Heart right ventricle (tissue), 16 donors: ENCODE results near the gene TSBP1. TPM values are rescaled to one million over a fixed set of nuclear protein-coding genes. Genes with fewer than 3 reads are reported as not detected.

Experiments
- ATAC-seq, 8 donors: fragments of 200-7000 bp; cut with Tn5 transposase; one replicate each; pipeline ENCODE4 v1.9.1; 2020; ENCODE audit warnings: mild to moderate bottlenecking in 8 of 8, moderate library complexity in 8 of 8, moderate number of reproducible peaks in 1 of 8
- DNase-seq, 2 donors: peaks; one replicate each; pipeline ENCODE4 v3.0.0-alpha.2; 2020
- H3K27ac ChIP-seq, 10 donors: fragments of 200-600 bp; sonication (generic) in 2 of 10; one replicate each; pipeline versions ENCODE4 v1.5.0 to v1.8.0; 2020 to 2022; ENCODE audit warnings: mild to moderate bottlenecking in 3 of 10
- H3K27me3 ChIP-seq, 7 donors: fragments of 200-600 bp; one replicate each; pipeline ENCODE4 v1.8.0; 2021 to 2022; ENCODE audit warnings: mild to moderate bottlenecking in 2 of 7
- H3K36me3 ChIP-seq, 9 donors: fragments of 200-600 bp; sonication (generic) in 1 of 9; one replicate each; pipeline versions ENCODE4 v1.5.0 to v1.8.0; 2020 to 2022; ENCODE audit warnings: mild to moderate bottlenecking in 2 of 9
- H3K4me1 ChIP-seq, 9 donors: fragments of 200-600 bp; sonication (generic) in 1 of 9; one replicate each; pipeline versions ENCODE4 v1.5.0 to v1.8.0; 2020 to 2022; ENCODE audit warnings: mild to moderate bottlenecking in 4 of 9
- H3K4me3 ChIP-seq, 10 donors: fragments of 200-600 bp; sonication (generic) in 2 of 10; one replicate each; pipeline versions ENCODE4 v1.5.0 to v1.8.0; 2020 to 2022; ENCODE audit warnings: mild to moderate bottlenecking in 7 of 10, moderate library complexity in 2 of 10
- H3K9me3 ChIP-seq, 11 donors: fragments of 200-600 bp in 10 of 11; sonication (generic) in 2 of 11; one replicate each; pipeline versions ENCODE4 v1.5.0 to v1.8.0; 2013 to 2022; ENCODE audit warnings: mild to moderate bottlenecking in 2 of 11, control low read depth in 1 of 11, moderate library complexity in 1 of 11
- WGBS, 2 donors: extraction: QIAGEN DNeasy Blood & Tissue Kit; methylation state at CpG; one replicate each; pipeline ENCODE4 v1.1.7; 2013; ENCODE audit warnings: inconsistent platforms in 1 of 2; 5-methylcytosine and 5-hydroxymethylcytosine counted together
- intact Hi-C, 10 donors: fragments of 100-400 bp; cut with DNase I; formaldehyde crosslinking; loops; one replicate each; pipeline versions ENCODE4 v1.11.1 to v1.14.2; 2022
- polyA plus RNA-seq, 2 donors: library from polyadenylated mRNA; stranded (reverse); fragments of 200-250 nt; gene quantifications; one replicate each; pipeline ENCODE4 v1.2.3, GENCODE V29; 2013
- total RNA-seq, 10 donors: library from RNA; stranded (reverse); fragmentation: NEBNext Ultra II Directional in 3 of 10; extraction: Animal tissue kit (Norgen Biotek cat#: 25700) in 3 of 10; gene quantifications; one replicate each; pipeline versions ENCODE4 v1.2.1 to v1.2.4, GENCODE V29; 2021 to 2023
- TF ChIP-seq, protein P1 (sequence below), 9 donors: fragments of 200-600 bp; sonication (generic) in 2 of 9; IDR thresholded peaks; one replicate each; pipeline versions ENCODE4 v1.5.0 to v1.8.0; 2021 to 2022; ENCODE audit warnings: antibody characterized with exemption in 9 of 9, mild to moderate bottlenecking in 5 of 9, moderate library complexity in 1 of 9
- donor health status: Arrhythmogenic right ventricular cardiomyopathy.
- donor health status: ischemic (EF 13 %, LVEDD 7.1; RV severe dilation, severe dysfunction).
- donor health status: healthy with polysubstance abuse.
- donor health status: DM: no; HTN: yes; CAD: no.
- donor health status: DM: no; HTN: no; CAD: no.
- donor health status: ischemic (EF 25% LVEDD 6.9; RV normal size, moderate dysfunction).
- donor health status: ischemic (EF 25% LVEDD 5.7; RV mildly dilated, moderate dysfunction).
- donor health status: healthy.
- donor health status: DM: yes; HTN: yes; CAD: no.
- donor health status: Ischemic cardiomyopathy.
- donor health status: ischemic (EF 35%, LVEDD 5.7; RV mildly dilated, moderate dysfunction).
- donor health status: nonischemic (EF 11% LVEDD 7.7; RV severe dilation, severe dysfunction).
- donor health status: DM: yes; HTN: yes; CAD: no.
- donor health status: PGD.
- donor health status: ischemic (EF 29% LVEDD 5.4; RV normal size, mild dysfunction).
- donor health status: nonischemic (EF 23%, LVEDD 6.1; RV moderate dilation, normal function).

TSBP1 gene
- total and polyA plus RNA-seq, 12 donors: not detected

- peaks cover 0 to 32% (median 10%) of the 10 kb centered on the region in 9 donors for H3K4me1 ChIP-seq
- ATAC-seq (no peak), DNase-seq (no peak)
- no peak overlapping the region for H3K4me3 ChIP-seq
- H3K9me3 ChIP-seq: peaks cover 0 to 9% (median 0%) of the 10 kb centered on the region in 11 donors
- peak overlapping the region in 6 of 10 donors; percentile 5 to 94 (median 22) for H3K27ac ChIP-seq
- peaks cover 0 to 10% (median 0%) of the 10 kb centered on the region in 7 donors for H3K27me3 ChIP-seq
- TF ChIP-seq, protein P1, sequence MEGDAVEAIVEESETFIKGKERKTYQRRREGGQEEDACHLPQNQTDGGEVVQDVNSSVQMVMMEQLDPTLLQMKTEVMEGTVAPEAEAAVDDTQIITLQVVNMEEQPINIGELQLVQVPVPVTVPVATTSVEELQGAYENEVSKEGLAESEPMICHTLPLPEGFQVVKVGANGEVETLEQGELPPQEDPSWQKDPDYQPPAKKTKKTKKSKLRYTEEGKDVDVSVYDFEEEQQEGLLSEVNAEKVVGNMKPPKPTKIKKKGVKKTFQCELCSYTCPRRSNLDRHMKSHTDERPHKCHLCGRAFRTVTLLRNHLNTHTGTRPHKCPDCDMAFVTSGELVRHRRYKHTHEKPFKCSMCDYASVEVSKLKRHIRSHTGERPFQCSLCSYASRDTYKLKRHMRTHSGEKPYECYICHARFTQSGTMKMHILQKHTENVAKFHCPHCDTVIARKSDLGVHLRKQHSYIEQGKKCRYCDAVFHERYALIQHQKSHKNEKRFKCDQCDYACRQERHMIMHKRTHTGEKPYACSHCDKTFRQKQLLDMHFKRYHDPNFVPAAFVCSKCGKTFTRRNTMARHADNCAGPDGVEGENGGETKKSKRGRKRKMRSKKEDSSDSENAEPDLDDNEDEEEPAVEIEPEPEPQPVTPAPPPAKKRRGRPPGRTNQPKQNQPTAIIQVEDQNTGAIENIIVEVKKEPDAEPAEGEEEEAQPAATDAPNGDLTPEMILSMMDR (IDR thresholded peaks at IDR 0.05): no peak
- WGBS, 2 donors: 51 to 57% methylated on average over 2 of the region's 2 CpGs
- no peaks in the 10 kb centered on the region for H3K36me3 ChIP-seq
- intact Hi-C loops: loop anchor here in 2 of 10 donors (10.0 kb wide), 2 partner anchors 142 to 452 kb away; no protein-coding TSS in a partner anchor
These were observed 119.2 kb downstream of the TSBP1 start for GRCh38 chr6:32252331-32253009.

- WGBS, 2 donors: 88 to 90% methylated on average over 2 of the region's 2 CpGs
These were observed 122.4 kb downstream of the TSBP1 start for GRCh38 chr6:32249262-32249661.

GRCh38 chr6:32247401-32247800 lies 124.3 kb downstream of the TSBP1 start:
- Histone ChIP-seq H3K27me3 (no peaks in the 10 kb centered on the region), H3K4me1 (peaks cover 4 to 20% (median 9%) of the 10 kb centered on the region in 9 donors), H3K27ac (no peak overlapping the region), H3K9me3 (peaks cover 0 to 9% (median 0%) of the 10 kb centered on the region in 11 donors), H3K4me3 (no peak overlapping the region), H3K36me3 (no peaks in the 10 kb centered on the region)
- intact Hi-C loops: loop anchor here in 9 of 10 donors (5.0 to 10.0 kb wide), 8 partner anchors 133 to 550 kb away; no protein-coding TSS in a partner anchor
- DNase-seq (no peak), ATAC-seq (no peak)
- 55 to 68% methylated on average over 2 of the region's 2 CpGs for WGBS, 2 donors
- TF ChIP-seq, protein P1 (IDR thresholded peaks at IDR 0.05): no peak

More at GRCh38 chr6:32249262-32249661, 122.4 kb downstream of the TSBP1 start:
- H3K4me1 ChIP-seq: peaks cover 4 to 23% (median 10%) of the 10 kb centered on the region in 9 donors
- DNase-seq (no peak), ATAC-seq (no peak)
- H3K4me3 ChIP-seq: no peak overlapping the region
- H3K9me3 ChIP-seq: peaks cover 0 to 9% (median 0%) of the 10 kb centered on the region in 11 donors
- no peaks in the 10 kb centered on the region for H3K27me3 ChIP-seq
- no peak overlapping the region for H3K27ac ChIP-seq
- intact Hi-C loops: loop anchor here in 9 of 10 donors (2.0 to 10.0 kb wide), 9 partner anchors 134 to 548 kb away; no protein-coding TSS in a partner anchor
- TF ChIP-seq, protein P1 (IDR thresholded peaks at IDR 0.05): no peak
- H3K36me3 ChIP-seq: no peaks in the 10 kb centered on the region

GRCh38 chr6:32244946-32245398 lies 126.7 kb downstream of the TSBP1 start:
- WGBS, 2 donors: 1 to 2% methylated on average over 14 of the region's 14 CpGs
- Histone ChIP-seq H3K27me3 (no peaks in the 10 kb centered on the region), H3K4me1 (peaks cover 4 to 20% (median 9%) of the 10 kb centered on the region in 9 donors), H3K4me3 (peak overlapping the region in 5 of 10 donors; percentile 13 to 31 (median 20)), H3K9me3 (peaks cover 0 to 9% (median 0%) of the 10 kb centered on the region in 11 donors), H3K36me3 (no peaks in the 10 kb centered on the region), H3K27ac (peak overlapping the region; percentile 29 to 89 (median 70))
- ATAC-seq: peak; percentile 90 to 96 (median 93)
- TF ChIP-seq, protein P1 (IDR thresholded peaks at IDR 0.05): peak; percentile 90 to 96 (median 92)
- intact Hi-C loops: loop anchor here in 9 of 10 donors (2.0 to 10.0 kb wide), 12 partner anchors 48 to 552 kb away; no protein-coding TSS in a partner anchor
- peak; percentile 86 to 89 for DNase-seq
